Adrenal gland (tissue), 5 donors: ENCODE data around the gene CHI3L1.

Experiments used
- CTCF ChIP-seq, 6 experiments: fragments of 450-650 bp in 4 of 6; fragments of 200-600 bp in 2 of 6; sonication (generic) in 1 of 6; IDR thresholded peaks; 1 replicate in 5 of 6; 2 replicates in 1 of 6; pipeline versions ENCODE4 v1.5.1 to v1.8.0; 2016 to 2021; ENCODE audit warnings: antibody characterized with exemption in 6 of 6, mild to moderate bottlenecking in 2 of 6, moderate library complexity in 1 of 6
- POLR2A ChIP-seq, 2 donors: fragments of 450-650 bp; IDR thresholded peaks; one replicate each; pipeline ENCODE4 v1.6.1; 2017; ENCODE audit warnings: antibody characterized with exemption in 2 of 2, mild to moderate bottlenecking in 2 of 2, moderate library complexity in 1 of 2
- donor health status: DM: no; HTN: no; CAD: no.

- TF ChIP-seq CTCF (IDR thresholded peaks at IDR 0.05) (no peak), POLR2A (IDR thresholded peaks at IDR 0.05) (no peak)
Observed at GRCh38 chr1:203200916-203201315, 14.4 kb upstream of the CHI3L1 start.
